HEK293 (cell line): ENCODE measurements around the gene PSTPIP2.

Source experiments
- CTCF ChIP-seq: fragments of 450-650 bp; formaldehyde crosslinking; IDR thresholded peaks from 2 replicates; pipeline ENCODE4 v1.5.1; 2016; ENCODE audit warnings: missing biosample characterization, missing genetic modification characterization
- ZBTB21 ChIP-seq: fragments of 450-650 bp; formaldehyde crosslinking; IDR thresholded peaks from 2 replicates; pipeline ENCODE4 v1.5.1; 2017; ENCODE audit warnings: missing biosample characterization, missing genetic modification characterization
- ZNF140 ChIP-seq: fragments of 450-650 bp; formaldehyde crosslinking; IDR thresholded peaks from 2 replicates; pipeline ENCODE4 v1.5.1; 2016; ENCODE audit warnings: missing biosample characterization, missing genetic modification characterization
- ZNF558 ChIP-seq: fragments of 450-650 bp; formaldehyde crosslinking; IDR thresholded peaks from 2 replicates; pipeline ENCODE4 v1.5.1; 2016; ENCODE audit warnings: missing biosample characterization, missing genetic modification characterization
- ZNF654 ChIP-seq: fragments of 450-650 bp; formaldehyde crosslinking; IDR thresholded peaks from 2 replicates; pipeline ENCODE4 v1.5.1; 2016; ENCODE audit warnings: low read depth, missing biosample characterization, missing genetic modification characterization
- TF ChIP-seq, protein P1 (sequence below): fragments of 450-650 bp; formaldehyde crosslinking; optimal IDR thresholded peaks from 2 replicates; pipeline ENCODE3; 2016; ENCODE audit warnings: missing biosample characterization, mild to moderate bottlenecking, missing genetic modification characterization

DNA sequence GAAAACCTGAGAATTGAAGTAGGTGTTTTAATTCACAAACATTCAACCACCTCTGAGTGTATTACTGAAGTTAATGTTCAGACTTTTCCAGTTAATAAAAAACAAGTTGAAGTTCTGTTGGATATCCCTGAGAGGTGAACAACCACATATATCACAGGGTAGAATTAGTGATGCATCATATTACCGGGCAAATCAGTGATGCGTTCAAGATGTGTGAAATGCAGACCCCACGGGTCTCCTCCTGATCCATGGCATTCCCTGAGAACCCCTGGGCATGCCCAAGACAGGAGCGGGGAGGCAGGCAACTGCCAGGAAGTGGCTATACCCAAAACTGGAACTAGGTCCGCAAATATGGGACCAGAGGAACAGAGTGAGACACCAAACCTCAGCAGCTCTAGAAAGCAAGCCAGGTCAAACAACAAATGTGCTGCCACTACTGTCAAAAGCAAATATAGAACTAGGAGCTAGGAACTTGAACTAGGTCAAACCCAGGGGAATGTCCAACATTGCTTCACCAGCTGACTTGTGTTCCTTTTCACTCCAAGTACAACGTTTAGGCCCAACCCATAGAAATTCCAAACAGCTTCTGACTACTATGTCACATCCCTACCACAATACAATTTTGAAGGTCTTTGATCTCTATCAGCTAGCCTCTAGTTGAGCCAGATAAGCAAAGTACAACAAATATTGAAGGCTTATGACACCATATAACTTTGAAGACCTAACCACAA, 20.2 kb downstream of the PSTPIP2 start:
- TF ChIP-seq CTCF (tag by site-specific recombination): no peak
- TF ChIP-seq ZNF140 (tag by site-specific recombination): no peak
- TF ChIP-seq, protein P1, sequence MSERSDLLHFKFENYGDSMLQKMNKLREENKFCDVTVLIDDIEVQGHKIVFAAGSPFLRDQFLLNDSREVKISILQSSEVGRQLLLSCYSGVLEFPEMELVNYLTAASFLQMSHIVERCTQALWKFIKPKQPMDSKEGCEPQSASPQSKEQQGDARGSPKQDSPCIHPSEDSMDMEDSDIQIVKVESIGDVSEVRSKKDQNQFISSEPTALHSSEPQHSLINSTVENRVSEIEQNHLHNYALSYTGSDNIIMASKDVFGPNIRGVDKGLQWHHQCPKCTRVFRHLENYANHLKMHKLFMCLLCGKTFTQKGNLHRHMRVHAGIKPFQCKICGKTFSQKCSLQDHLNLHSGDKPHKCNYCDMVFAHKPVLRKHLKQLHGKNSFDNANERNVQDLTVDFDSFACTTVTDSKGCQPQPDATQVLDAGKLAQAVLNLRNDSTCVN (tag by site-specific recombination): no peak
- no peak for TF ChIP-seq ZNF654 (tag by site-specific recombination)
- no peak for TF ChIP-seq ZNF558
- no peak for TF ChIP-seq ZBTB21 (tag by site-specific recombination)
